Stimulated activated naive CD8-positive, alpha-beta T cell treated with anti-CD3 and anti-CD28 coated beads, Interleukin-15, Interleukin-2, amounts not matched to agents 100 ng/mL and 50 ng/mL, for 24 hours (primary cell): Measurements from ENCODE around the gene RRAS2.
"Not testable (repeated sequence)": the region's sequence is repeated elsewhere in the genome, so short reads cannot be mapped to it uniquely, and the experiment has no call there.

Experiments
- H3K27ac Mint-ChIP-seq: one replicate; pipeline ENCODE4 v1.8.0; 2021; ENCODE audit warnings: mild to moderate bottlenecking, mixed read lengths
- H3K27me3 Mint-ChIP-seq: one replicate; pipeline ENCODE4 v1.8.0; 2021; ENCODE audit warnings: mixed read lengths
- H3K36me3 Mint-ChIP-seq: one replicate; pipeline ENCODE4 v1.8.0; 2021; ENCODE audit warnings: low read depth, mixed read lengths
- H3K4me1 Mint-ChIP-seq: one replicate; pipeline ENCODE4 v1.8.0; 2021; ENCODE audit warnings: low read depth, mixed read lengths
- H3K4me3 Mint-ChIP-seq: one replicate; pipeline ENCODE4 v1.8.0; 2021; ENCODE audit warnings: mild to moderate bottlenecking, mixed read lengths
- H3K9me3 Mint-ChIP-seq: one replicate; pipeline ENCODE4 v1.8.0; 2021; ENCODE audit warnings: mixed read lengths

Gene RRAS2

GRCh38 chr11:14314127-14314526 is 44.9 kb downstream of the RRAS2 start:
- peaks cover 3% of the 10 kb centered on the region for H3K9me3 Mint-ChIP-seq
- peaks cover 7% of the 10 kb centered on the region for H3K36me3 Mint-ChIP-seq
- peaks cover 64% of the 10 kb centered on the region for H3K4me1 Mint-ChIP-seq
- H3K27ac Mint-ChIP-seq = peak overlapping the region; percentile 76
- no peaks in the 10 kb centered on the region for H3K27me3 Mint-ChIP-seq
- peak overlapping the region; percentile 30 for H3K4me3 Mint-ChIP-seq

- peaks cover 56% of the 10 kb centered on the region for H3K4me1 Mint-ChIP-seq
- H3K4me3 Mint-ChIP-seq = no peak overlapping the region
- H3K9me3 Mint-ChIP-seq = peaks cover 3% of the 10 kb centered on the region
- H3K27me3 Mint-ChIP-seq = no peaks in the 10 kb centered on the region
- peaks cover 7% of the 10 kb centered on the region for H3K36me3 Mint-ChIP-seq
- H3K27ac Mint-ChIP-seq = no peak overlapping the region
These were observed 46.1 kb downstream of the RRAS2 start for GRCh38 chr11:14312736-14313438.

- Mint-ChIP-seq H3K4me3 (no peak overlapping the region), H3K27me3 (no peaks in the 10 kb centered on the region), H3K27ac (no peak overlapping the region), H3K36me3 (no peaks in the 10 kb centered on the region), H3K9me3 (no peaks in the 10 kb centered on the region), H3K4me1 (peaks cover 44% of the 10 kb centered on the region)
These were observed 48.3 kb downstream of the RRAS2 start for GRCh38 chr11:14310679-14311078.

DNA sequence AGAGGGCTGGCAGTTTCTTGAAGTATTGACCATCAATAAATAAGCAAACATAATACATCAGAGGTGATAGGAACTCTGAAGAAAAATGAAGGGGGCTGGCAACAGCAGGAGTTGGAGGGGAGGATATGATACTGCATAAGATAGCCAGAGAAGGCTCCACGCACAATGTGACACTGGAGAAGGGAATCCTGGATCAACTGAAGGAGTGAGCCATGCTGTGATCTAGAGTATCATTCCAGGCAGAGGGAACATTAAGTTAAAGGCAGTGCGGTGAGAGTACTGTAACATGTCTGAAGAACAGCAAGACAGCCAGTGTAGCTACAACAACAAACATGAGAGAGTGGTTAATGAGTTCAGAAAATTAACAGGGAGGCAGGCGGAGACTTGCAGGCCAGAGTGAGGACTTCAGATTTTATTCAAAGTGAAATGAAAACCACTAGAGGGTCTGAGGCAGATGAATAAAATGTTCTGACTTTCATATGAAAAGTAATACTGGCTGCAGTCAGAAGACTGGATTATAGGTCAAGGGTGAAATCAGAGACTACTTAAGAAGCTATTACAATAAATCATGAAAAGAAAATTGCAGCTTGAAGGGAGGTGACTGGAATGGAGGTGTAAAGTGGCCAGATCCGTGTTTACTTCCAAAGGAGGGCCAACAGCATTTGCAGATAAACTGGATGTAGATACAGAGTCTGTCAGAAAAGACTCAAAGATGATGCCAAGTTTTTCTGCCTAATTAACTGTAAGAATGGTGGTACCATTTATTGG is 49.4 kb downstream of the RRAS2 start:
- Mint-ChIP-seq H3K4me3 (no peak overlapping the region), H3K27ac (no peak overlapping the region), H3K27me3 (no peaks in the 10 kb centered on the region), H3K36me3 (no peaks in the 10 kb centered on the region), H3K4me1 (peaks cover 33% of the 10 kb centered on the region), H3K9me3 (no peaks in the 10 kb centered on the region)

GRCh38 chr11:14308897-14309387 is 50.0 kb downstream of the RRAS2 start:
- Mint-ChIP-seq H3K4me1 (peaks cover 28% of the 10 kb centered on the region), H3K27me3 (no peaks in the 10 kb centered on the region), H3K4me3 (no peak overlapping the region), H3K36me3 (no peaks in the 10 kb centered on the region), H3K27ac (no peak overlapping the region), H3K9me3 (no peaks in the 10 kb centered on the region)

DNA sequence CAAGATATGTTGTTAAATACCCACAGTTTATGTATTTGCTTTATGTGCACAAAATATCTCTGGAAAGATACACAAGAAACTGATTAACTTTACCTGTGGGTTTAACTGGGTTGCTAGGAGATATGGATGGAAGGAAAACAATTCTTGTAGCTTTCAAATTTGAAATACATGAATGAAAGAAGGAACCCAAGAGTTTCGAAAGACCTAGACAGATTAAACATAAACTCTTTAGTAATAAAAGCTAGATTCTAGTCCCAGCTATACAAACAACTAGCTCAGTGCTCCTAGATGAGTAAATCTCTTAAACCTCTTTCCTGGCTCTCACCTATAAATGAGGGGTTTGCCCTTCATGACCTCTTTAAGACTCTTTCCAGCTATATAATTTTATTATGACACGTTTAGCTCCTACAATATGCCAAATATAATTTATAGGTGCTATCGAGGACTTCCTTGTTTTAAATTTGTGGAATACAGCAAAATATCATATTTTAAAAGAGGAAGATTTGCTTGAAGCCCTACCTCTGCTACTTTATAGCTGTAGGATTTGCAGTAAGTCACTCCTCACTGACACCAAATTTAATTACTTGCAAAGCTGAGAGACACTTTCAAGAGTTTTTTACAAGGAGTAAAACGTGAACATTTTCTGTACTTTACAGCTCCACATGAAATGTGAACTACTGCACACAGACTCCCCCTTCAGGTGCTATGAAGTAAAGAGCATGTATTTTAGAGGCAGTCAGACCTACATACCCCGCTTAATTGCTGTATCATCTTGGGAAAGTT is 50.7 kb downstream of the RRAS2 start:
- Mint-ChIP-seq H3K4me1 (peaks cover 27% of the 10 kb centered on the region), H3K36me3 (no peaks in the 10 kb centered on the region), H3K4me3 (no peak overlapping the region), H3K9me3 (no peaks in the 10 kb centered on the region), H3K27ac (no peak overlapping the region), H3K27me3 (no peaks in the 10 kb centered on the region)

DNA sequence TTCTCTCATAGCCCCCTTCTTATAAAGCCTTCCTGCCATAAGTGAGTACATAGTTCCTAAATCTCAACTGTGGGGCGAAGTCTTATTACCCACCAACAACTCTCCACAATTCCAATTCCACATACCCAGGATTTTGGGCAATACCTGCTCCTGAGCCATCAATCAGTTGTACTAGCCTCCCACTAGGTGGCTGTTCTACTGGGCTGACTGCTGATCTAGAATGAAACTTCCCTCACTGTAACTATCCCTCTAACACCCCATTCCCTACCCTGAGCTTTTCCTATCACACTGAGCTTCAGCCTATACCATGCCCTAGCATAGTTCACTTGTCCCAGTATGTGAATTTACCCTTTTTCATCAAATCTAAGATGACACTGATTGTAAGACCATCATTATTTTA is 52.5 kb downstream of the RRAS2 start:
- Mint-ChIP-seq H3K27ac (no peak overlapping the region), H3K27me3 (no peaks in the 10 kb centered on the region), H3K9me3 (no peaks in the 10 kb centered on the region), H3K36me3 (no peaks in the 10 kb centered on the region), H3K4me1 (peaks cover 18% of the 10 kb centered on the region), H3K4me3 (no peak overlapping the region)

GRCh38 chr11:14305649-14306048 is 53.3 kb downstream of the RRAS2 start:
- Mint-ChIP-seq H3K4me3 (no peak overlapping the region), H3K27ac (no peak overlapping the region), H3K4me1 (peaks cover 18% of the 10 kb centered on the region), H3K27me3 (no peaks in the 10 kb centered on the region), H3K36me3 (no peaks in the 10 kb centered on the region), H3K9me3 (no peaks in the 10 kb centered on the region)

DNA sequence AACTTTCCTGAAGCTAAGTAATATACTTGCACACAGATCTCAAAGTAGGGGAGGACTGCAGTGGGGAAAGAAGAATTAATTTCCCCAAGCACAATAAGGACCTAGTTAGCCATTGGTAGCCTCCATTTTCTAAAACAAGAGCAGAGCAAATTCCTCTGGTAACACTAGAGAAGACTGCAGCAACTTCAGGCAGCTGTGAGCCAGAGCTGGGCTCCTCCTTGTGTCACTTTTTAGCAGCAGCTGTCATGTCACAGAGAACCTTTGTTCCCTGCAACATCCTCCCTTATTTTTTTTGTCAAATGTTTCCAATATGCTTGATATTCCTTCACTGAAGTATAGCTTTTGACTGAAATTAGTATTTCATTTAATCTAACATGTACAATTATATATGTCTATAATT is 54.4 kb downstream of the RRAS2 start:
- Mint-ChIP-seq H3K4me3 (no peak overlapping the region), H3K36me3 (no peaks in the 10 kb centered on the region), H3K4me1 (peaks cover 18% of the 10 kb centered on the region), H3K9me3 (no peaks in the 10 kb centered on the region), H3K27ac (no peak overlapping the region), H3K27me3 (no peaks in the 10 kb centered on the region)

- Mint-ChIP-seq H3K27me3 (no peaks in the 10 kb centered on the region), H3K9me3 (no peaks in the 10 kb centered on the region), H3K4me1 (peaks cover 24% of the 10 kb centered on the region), H3K27ac (no peak overlapping the region), H3K4me3 (no peak overlapping the region), H3K36me3 (peaks cover 4% of the 10 kb centered on the region)
These were observed 58.2 kb downstream of the RRAS2 start for GRCh38 chr11:14300661-14301304.

- peaks cover 8% of the 10 kb centered on the region for H3K36me3 Mint-ChIP-seq
- H3K4me3 Mint-ChIP-seq = no peak overlapping the region
- no peaks in the 10 kb centered on the region for H3K9me3 Mint-ChIP-seq
- no peaks in the 10 kb centered on the region for H3K27me3 Mint-ChIP-seq
- H3K4me1 Mint-ChIP-seq = peaks cover 24% of the 10 kb centered on the region
- H3K27ac Mint-ChIP-seq = no peak overlapping the region
These were observed 59.1 kb downstream of the RRAS2 start for GRCh38 chr11:14299921-14300320.

DNA sequence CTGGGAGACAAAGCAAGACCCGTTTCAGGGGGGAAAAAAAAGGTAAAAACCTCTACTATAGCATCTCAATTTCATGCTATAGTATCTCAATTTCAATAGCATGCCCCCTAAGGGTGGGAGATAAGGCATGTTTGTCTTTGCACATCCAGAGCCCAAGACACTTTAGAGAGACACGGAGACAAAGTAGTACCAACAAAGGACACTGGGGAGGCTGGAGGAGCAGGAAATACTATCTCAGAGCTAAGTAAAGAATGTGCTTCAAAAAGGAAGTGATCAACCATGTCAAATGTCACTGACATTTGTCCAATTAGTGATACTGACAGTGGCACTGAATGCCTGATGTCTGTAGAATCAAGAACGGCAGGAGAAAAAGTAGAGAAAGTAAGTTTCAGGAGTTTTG is 68.6 kb downstream of the RRAS2 start:
- Mint-ChIP-seq H3K27ac (no peak overlapping the region), H3K4me1 (peaks cover 9% of the 10 kb centered on the region), H3K27me3 (no peaks in the 10 kb centered on the region), H3K36me3 (peaks cover 57% of the 10 kb centered on the region), H3K4me3 (no peak overlapping the region), H3K9me3 (no peaks in the 10 kb centered on the region)

DNA sequence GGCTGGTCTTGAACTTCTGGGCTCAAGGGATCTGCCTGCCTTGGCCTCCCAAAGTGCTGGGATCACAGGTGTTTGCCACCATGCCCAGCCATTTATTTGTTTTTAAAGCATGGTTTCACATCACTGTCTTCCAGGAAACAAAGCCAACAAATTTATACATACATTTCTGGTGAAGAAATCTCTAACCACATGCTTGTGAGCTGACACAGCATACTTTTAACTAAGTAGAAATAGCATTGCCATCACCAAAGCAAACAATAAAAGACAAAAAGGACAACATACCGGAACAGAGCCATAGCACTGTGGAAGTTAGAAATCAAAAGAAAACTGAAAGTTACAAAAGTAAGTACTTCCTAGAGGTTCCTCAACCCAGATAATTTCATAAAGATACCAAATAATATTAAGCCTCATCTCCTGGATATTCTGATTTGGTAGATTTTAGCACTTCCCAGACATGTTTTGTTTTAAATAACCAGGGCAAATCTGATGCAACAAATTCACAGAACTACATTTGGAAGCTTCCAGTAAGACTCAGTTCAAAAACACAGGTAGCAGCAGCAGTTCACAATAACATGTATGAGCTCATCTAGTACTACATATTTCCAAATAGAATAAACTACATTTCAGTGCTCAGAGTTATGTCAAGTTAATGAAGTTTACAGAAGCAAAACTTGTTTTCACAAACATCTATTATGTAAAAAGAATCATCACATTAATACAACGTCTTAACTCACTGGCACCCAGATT is 70.6 kb downstream of the RRAS2 start:
- H3K9me3 Mint-ChIP-seq = no peaks in the 10 kb centered on the region
- peaks cover 49% of the 10 kb centered on the region for H3K36me3 Mint-ChIP-seq
- H3K27ac Mint-ChIP-seq = peak overlapping the region; percentile 69
- H3K4me3 Mint-ChIP-seq = no peak overlapping the region
- H3K27me3 Mint-ChIP-seq = no peaks in the 10 kb centered on the region
- H3K4me1 Mint-ChIP-seq = peaks cover 9% of the 10 kb centered on the region

DNA sequence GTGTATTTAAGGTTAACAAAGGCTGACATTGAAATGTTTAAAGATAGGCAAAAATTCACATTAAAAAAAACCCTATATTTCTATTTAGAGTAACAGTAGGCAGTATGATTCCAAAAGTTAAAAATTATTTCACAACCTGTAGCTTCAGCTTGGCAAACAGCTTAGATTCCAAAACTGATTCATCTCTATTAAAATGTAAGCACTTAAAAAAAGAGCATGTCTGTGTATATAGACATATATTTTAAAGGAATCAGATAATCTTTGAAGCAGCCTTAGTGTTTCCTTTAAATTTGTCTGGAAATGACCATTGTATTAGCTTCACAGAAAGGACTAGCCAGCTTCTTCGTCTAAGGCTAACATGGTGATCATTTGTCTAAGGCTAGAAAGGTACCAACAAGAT is 80.1 kb downstream of the RRAS2 start:
- not testable (repeated sequence) for H3K27me3 Mint-ChIP-seq, H3K4me1 Mint-ChIP-seq, H3K4me3 Mint-ChIP-seq, H3K9me3 Mint-ChIP-seq, H3K27ac Mint-ChIP-seq
- H3K36me3 Mint-ChIP-seq = peaks cover 47% of the 10 kb centered on the region
